NCI-H446 (cell line): ENCODE data around the gene PMM2.
"Not testable (repeated sequence)": the region's sequence is repeated elsewhere in the genome, so short reads cannot be mapped to it uniquely, and the experiment has no call there.

Source experiments
- DNase-seq, 2 experiments: peaks; one replicate each; lab custom pipeline; 2025; lab: John Stamatoyannopoulos, UW

PMM2 gene

GRCh38 chr16:8797364-8798173, at the start of gene PMM2, which contains the start of gene TMEM186:
Gene PMM2 (plus strand): TSS chr16:8797839. CDS start chr16:8797883, 44 bp downstream.
Gene TMEM186 (minus strand): TSS chr16:8797639. CDS start chr16:8797614, 25 bp downstream.
- peak; percentile 92 to 96 for DNase-seq

DNA sequence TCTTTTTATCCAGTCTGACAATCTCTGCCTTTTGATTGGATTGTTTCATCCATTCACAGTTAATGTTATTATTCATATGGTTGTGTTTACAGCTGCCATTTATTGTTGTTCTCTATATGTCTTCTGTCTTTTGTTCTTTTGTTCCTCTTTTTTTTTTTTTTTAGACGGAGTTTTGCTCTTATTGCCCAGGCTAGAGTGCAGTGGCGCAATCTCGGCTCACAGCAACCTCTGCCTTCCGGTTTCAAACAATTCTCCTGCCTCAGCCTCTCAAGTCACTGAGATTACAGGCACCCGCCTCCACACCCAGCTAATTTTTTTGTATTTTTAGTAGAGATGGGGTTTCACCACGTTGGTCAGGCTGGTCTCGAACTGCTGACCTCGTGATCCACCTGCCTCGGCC, 48.7 kb upstream of the PMM2 start:
- DNase-seq = not testable (repeated sequence)

DNA sequence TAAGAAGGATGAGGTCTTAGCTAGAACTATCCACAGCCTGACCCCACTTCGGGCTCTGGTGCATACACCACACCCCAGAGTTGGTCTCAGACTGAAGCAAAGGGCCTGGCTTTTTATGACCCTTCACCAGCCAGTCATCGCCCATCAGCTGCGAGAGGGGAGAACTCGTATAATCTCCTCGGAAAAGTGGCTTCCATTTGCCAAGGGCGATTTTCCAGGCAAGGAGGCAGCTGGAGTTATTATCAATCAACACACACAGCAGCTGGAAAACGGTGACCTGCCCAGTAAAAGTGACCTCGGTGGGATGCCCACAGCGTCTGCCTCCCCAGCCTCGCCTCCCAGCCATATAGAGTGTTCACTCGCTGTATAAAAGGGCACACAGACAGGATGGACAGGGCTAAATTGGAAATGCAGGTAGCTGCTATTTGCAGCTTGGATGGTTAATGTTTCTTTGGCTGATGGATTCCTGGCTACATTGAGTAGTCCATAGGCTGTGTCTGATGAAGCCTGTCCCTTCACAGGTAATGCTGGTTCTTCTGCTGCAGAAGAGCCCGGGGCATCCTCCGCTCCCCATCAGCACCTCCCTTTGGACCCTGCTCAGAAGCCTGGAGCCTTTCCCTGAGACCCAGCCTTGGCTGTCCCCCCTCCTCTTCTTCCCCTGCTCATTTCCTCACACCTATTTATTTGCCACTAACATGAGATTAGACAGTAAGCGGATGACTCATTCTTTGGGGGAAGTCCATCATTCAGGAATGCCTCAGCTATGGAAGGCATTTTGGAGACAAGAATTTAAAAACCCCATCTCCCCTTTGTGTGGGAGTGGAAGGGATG, 45.9 kb upstream of the PMM2 start:
- DNase-seq = no peak

DNA sequence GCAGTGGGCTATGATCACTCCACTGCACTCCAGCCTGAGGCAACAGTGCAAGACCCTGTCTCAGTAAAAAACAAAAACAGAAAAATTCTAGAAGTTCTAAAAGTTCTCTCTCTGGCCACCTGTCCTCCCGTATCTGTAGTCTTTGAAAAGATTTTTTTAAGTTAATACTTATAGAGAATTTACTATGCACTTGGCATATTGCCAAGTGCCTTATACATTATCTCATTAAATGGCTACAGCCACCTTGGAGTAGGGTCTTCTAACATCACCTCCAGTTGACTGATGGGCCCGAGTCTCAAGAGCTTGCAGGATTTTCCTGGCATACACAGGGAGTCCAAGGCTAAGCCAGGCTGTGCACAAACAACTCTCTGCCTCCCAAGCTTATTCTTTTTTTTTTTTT, 44.9 kb upstream of the PMM2 start:
- no peak for DNase-seq

DNA sequence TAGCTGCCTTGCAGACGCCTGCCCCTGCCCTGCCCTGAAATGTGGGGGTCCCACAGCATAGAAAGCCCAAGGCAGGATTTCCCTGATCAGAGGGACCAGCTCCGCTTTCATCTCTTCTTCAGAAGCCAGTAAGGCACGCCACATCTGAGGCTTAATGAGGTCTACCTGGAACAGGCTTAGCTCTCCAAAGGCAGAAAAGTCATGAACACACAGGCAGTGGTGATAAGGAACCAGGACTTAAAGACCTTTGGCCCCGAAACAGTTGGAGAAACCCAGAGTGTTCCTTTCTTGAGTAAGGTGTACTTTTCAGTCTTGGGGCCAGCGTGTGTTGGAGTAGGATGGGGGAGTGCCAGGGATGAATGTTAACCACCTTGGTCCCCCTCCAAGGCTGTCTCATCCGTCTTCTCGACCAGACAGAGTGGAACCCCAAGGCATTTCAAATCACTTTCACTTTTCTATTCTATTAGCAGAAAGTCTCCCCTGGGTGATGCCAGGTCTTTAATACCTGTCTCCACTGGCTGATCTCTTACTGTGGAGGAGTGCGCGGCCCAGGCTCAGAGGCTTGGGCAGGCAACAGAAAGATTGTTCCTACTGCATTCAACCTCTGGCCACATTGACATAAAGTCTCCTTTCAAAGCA, 44.1 kb upstream of the PMM2 start:
- no peak for DNase-seq

DNA sequence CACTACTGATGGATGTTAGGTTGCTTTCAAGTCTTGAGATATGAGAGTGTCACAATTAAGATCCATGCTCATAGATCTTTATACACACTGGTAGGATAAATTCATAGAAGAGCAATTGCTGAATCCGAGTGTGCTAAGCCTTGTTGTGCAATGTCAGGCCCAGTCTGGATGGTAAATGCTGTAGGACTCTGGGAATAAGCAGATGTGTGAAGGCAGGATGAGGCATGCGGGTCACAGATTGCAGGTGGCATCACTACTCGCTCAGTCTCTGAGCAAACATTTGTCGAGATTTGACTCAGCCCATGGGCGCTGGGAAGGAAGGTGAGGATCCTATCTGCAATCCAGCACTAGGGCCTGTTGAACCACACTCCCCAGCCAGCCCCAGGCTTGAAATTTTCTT, 40.9 kb upstream of the PMM2 start:
- DNase-seq = no peak

GRCh38 chr16:8758022-8758421, 39.6 kb upstream of the PMM2 start:
- DNase-seq = no peak

DNA sequence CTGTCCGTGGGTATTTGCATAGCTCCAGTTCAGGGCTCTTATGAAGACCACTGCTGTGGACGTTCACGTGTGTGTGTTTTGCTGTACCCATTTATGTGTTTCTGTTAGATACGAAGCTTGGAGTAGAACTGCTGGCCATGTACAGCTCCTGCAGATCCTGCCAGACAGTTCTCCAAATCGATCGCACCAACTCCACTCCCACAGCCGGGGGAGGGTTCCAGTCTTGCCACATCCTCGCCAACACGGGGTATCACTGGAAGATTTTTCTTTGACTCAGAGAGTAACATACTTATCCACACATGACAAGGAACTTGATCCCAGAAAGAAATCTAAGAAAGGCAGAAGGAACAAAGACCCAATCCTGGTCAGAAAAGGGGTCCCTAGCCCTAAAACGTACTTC, 37.6 kb upstream of the PMM2 start:
- no peak for DNase-seq

- DNase-seq = no peak
Measured at GRCh38 chr16:8761078-8761477, 36.6 kb upstream of the PMM2 start.

DNA sequence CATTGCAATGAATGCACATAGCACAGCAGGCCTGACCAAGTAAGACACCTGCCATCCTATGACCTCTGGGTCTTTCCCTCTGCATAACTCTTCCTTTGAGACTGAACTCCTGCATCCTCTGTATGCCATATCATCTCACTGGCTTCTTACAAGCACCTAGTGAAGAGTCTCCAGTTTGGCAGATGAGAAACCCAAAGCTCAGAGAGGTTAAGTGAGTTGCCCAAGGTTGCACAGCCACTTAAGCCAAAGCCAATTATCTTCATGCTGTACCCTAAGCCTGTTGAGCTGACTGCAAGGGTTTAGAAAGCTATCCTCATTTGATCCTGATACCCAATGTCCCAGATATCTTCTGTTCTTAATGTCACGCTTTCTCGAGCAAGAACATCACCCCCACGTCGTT, 35.4 kb upstream of the PMM2 start:
- DNase-seq = no peak

DNA sequence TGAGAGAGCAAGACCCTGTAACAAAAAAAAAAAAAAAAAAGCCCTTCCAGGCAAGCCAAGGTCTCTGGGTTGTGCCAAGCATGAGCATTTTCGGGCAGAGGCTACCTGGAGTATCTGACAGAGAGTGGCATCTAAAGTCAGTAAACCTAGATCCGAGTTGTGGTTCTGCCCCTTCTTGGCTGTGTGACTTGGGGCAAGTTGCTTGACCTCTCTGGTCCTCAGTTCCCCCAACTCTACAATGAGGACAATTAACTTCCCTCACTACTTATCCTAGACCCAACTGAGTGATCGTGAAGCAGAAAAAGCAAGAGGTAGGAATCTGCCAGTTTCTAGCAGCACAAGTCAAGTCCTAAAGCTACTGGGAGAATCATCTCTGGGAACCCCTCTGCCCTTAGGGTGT, 34.6 kb upstream of the PMM2 start:
- no peak for DNase-seq

DNA sequence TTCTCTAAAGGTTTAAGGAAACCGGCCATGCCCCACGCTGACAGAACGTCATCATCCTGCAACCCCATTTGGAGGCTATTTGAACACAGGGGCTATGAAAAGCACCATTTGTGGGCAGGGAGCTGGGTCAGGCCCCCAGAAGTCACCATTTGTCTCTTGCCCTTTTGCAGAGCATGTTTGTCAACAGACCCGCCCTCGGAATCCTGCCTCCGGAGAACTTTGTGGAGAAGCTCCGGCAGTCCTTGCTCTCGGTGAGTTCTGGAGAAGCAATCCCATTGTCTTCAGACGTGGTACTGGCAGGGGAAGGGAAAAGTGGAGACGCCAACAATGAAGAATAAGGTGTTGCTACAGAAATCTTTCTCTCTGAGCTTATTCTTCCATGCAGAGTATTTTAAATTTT, 33.7 kb upstream of the PMM2 start:
- DNase-seq = no peak

DNA sequence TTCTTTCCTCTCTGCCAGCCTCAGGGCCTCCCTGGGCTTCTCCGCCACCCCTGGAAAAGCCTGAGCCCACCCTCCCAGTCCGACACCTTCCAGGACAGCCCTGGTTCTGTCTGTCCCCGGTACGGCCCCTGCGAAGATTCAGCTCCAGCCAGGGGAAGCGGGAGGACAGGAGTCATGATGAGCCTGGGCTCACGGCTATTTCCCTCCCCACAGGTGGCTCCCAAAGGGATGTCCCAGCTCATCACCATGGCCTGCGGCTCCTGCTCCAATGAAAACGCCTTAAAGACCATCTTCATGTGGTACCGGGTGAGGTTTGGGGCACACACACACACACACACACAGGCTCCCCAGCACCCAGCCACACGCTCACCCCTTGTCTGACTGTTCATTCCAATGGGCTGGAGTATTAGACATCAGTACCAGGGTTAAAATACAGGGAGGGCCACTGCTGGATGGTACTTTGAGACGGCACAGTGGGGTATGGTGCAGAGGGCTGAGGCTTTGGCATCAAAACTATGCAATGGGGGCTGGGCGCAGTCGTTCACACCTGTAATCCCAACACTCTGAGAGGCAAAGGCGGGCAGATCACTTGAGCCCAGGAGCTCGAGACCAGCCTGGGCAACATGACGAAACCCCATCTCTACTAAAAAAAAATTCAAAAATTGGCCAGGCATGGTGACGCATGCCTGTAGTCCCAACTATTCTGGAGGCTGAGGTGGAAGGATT, 33.0 kb upstream of the PMM2 start:
- DNase-seq = no peak

DNA sequence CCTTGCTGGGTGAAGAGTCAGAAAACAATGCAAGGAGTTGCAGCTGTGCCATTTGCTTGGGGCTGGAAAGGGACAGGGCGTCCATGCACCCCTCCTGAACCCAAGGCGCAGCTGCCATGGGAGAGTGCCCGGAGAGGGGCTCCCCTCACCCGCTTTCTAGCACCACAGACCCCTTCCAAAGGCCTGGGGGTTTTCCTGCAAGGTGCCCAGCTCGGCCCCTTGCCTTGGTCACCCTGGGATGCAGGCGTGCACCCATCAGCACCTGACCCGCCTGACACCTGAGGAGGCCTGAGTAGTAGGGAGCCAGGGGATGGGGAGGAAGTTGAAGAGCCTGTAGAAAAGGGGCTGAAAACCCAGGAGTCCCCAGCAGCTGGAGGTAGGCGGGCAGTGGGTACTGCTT, 30.5 kb upstream of the PMM2 start:
- DNase-seq = no peak

DNA sequence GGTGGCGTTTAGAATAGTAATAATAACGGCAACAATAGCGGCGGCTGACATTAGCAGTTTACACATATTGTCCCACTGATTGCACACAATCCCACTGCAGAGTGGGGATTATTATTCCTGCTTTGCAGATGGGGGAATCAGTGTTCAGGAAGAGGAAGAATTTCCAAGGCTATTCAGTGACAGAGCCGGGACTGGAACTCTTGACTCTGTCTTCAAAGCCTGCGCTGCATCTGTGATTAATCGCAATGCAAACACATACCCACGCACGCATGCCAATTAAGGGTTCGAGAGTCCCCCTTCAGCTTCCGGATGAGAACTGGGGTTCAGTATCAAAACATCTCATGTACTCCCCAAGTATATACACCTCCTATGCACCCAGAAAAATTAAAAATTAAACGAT, 29.4 kb upstream of the PMM2 start:
- DNase-seq = no peak

DNA sequence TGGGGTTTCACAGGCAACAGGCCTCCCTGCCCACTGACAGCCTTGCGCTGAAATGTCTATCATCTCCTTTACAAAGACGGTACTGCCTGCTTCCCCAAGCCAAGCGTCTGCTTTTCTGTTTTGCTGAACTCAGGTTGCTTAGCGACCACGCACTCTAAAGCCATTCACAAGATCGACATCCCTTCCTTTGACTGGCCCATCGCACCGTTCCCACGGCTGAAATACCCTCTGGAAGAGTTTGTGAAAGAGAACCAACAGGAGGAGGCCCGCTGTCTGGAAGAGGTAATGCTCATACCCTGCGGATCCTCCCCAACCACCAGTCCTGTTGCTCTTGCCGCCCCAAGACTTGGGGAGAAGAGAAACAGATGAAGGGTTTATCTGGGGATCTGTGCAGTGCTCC, 28.9 kb upstream of the PMM2 start:
- no peak for DNase-seq

- no peak for DNase-seq
Measured at GRCh38 chr16:8773537-8773936, 24.1 kb upstream of the PMM2 start.

DNA sequence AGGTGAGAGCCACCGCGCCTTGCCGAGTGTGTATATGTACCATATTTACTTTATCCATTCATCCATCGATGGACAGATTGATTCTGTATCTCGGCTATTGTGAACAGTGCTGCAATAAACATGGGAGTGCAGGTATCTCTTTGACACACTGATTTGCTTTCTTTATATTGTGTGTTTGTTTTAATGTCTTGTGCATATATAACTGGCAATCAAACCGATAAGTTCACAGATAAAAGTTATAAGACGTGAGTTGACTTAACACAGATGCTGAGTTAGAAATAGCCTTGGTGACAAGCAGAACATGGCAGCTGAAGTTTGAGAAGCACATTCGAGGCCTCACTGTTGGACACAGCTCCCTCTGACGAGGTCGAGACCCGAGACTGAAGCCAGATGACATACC, 23.4 kb upstream of the PMM2 start:
- DNase-seq = no peak

DNA sequence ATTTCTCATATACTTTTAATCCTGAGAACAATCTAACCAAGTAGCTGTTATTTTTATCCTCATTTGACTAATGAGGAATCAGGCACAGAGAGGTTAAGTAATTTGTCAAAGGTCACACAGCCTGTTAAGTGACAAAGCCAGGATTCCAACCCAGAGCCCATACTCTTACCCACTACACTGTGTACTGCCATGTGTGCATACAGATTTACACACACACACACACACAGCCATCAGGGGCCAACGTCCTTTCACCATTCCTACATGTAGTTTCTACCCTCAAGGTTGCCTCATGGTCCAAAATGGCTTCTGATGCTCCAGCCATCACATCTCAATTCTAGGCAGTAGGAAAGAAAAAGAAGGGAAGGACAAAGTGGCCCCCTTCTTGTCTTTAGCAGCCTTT, 22.3 kb upstream of the PMM2 start:
- DNase-seq = no peak

DNA sequence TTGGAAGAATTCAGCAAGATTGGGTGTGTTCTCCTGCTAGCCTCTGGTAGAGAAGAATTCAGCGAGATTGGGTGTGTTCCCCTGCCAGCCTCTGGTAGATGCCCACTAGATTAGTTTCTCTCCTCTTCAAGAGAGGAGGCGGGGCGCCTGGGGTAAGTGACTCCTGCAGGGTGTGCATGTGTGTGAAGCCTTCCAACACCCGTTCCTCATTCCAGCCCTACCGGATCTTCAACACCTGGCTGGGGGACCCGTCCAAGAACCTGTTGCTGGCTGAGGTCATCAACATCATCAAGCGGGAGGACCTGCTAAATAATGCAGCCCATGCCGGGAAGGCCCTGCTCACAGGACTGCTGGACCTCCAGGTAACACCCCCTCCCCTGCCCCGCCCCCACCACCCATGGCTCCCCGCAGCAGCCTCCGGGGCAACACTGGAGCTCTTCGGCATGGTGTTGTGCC, 21.5 kb upstream of the PMM2 start:
- no peak for DNase-seq

DNA sequence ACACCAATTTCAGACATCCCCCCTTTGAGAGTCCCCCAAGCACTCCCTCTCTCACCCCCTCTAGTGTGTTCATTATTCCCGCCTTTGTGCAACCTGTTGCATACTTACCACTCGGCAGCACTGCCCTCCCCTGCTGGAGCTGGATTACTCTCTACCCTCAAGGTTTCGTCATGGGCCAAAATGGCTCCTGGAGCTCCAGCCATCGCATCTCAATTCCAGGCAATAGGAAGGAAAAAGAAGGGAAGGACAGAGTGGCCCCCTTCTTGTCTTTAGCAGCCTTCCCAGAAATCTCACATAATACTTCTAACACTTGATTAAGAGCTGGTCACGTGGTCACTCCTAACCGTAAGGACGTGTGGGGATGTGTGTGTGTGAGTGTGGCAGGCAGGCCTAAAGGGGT, 20.4 kb upstream of the PMM2 start:
- DNase-seq = no peak

DNA sequence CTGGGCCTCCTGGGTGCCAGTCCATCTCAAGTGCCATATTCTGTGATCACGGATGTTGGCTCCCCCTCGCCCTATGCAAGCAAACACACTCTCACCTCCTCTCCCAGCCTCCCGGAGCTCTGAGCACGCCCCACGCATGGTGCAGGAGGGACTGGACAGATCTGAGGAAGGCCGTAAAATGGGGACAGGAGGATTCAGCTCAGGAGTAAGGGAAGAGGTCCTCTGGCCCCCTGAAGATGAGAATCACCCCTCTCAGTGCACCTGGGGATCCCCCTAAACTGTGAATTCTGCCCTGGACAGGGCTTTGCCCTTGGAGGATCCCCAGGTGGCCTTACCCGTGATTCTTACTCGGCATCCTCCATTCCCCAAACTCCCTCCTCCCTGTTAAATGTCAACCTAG, 15.8 kb upstream of the PMM2 start:
- no peak for DNase-seq
